ENCODE data around the gene EXOC3.

EXOC3 gene

DNA sequence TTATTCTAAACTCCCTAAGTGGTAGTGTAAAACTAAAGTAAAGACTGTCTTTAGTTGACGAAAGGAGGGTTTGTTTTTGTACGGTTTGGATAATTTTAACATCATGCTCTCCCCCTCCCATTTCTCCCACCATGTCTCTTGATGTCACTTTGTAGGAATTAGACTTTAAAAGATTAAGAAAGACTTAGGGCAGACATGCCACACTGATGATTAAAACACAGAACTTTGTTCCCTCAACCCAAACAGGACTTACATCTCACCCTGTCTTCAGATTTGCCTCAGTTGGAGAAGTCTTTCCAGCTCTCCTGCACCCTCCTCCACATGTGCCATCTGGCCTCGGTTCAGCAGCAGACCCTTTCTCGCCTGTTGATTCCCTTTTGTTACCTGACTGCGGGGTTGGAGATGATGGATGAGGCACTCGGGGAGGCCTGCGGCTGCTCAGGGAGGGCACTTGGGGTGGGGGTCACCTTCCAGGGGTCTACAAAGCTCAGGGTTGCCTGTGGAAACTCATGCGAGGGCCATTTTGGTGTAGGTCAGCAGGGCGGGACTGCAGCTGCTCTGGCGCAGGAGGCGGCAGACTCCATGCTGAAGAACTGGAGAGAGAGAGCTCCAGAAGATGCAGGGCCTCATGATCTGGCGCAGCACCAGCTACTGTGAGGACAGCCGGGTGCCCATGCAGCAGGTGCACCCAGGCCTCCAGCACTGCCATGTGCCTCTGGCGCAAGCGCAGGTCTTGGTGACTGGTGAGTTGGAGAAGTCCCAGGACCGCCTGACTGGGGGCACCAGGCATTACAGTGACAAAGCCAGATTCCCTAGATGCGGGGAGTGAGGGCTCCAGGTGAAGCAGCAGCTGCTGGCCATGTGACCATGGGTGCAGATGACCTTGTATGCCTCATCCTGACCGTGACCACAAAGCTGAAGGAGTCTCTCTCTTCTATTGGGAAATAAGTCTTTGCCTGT, 24.5 kb upstream of the EXOC3 start:
- Histone ChIP-seq H3K27ac (ENCODE audit: low read depth in 2 of 2, low read length in 2 of 2) (no peak overlapping the region), H3K9ac (ENCODE audit: low read depth in 1 of 2, low read length in 2 of 2) (no peak overlapping the region), H3K36me3 (ENCODE audit: control insufficient read depth in 2 of 2, insufficient read depth in 2 of 2, low read length in 2 of 2) (no peaks in the 10 kb centered on the region), H3K4me3 (ENCODE audit: low read length in 2 of 2) (no peak overlapping the region), H3K4me1 (ENCODE audit: control insufficient read depth in 2 of 2, insufficient read depth in 2 of 2, low read length in 2 of 2) (peaks cover 3 to 11% of the 10 kb centered on the region in 2 donors), H3K9me3 (ENCODE audit: control insufficient read depth in 2 of 2, low read length in 2 of 2) (no peaks in the 10 kb centered on the region), H3K27me3 (ENCODE audit: control insufficient read depth in 2 of 2, insufficient read depth in 2 of 2, low read length in 2 of 2) (no peaks in the 10 kb centered on the region)

DNA sequence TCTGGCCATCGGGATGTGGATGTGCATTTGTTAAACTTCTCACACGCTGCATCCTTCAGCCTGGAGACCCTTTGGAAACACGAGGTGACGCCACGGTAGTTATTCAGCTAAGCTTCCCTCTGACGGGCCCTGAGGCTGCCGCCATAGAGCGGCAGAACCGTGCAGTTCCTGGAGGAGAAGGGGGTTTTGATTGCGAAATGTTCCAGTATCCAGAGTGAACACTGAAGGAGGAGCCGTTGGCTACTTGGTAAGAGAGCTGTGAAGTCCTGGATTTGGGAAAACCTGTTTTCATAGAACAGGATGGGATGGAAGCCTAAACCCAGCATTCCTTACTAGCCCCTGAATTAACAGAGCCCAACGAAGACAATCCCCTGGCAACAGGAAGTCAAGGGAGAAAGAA, 23.0 kb upstream of the EXOC3 start:
- H3K9me3 ChIP-seq (ENCODE audit: control insufficient read depth in 2 of 2, low read length in 2 of 2) = no peaks in the 10 kb centered on the region
- H3K36me3 ChIP-seq (ENCODE audit: control insufficient read depth in 2 of 2, insufficient read depth in 2 of 2, low read length in 2 of 2) = no peaks in the 10 kb centered on the region
- no peak overlapping the region for H3K4me3 ChIP-seq (ENCODE audit: low read length in 2 of 2)
- H3K9ac ChIP-seq (ENCODE audit: low read depth in 1 of 2, low read length in 2 of 2) = no peak overlapping the region
- no peak overlapping the region for H3K27ac ChIP-seq (ENCODE audit: low read depth in 2 of 2, low read length in 2 of 2)
- no peaks in the 10 kb centered on the region for H3K27me3 ChIP-seq (ENCODE audit: control insufficient read depth in 2 of 2, insufficient read depth in 2 of 2, low read length in 2 of 2)
- peaks cover 3 to 11% of the 10 kb centered on the region in 2 donors for H3K4me1 ChIP-seq (ENCODE audit: control insufficient read depth in 2 of 2, insufficient read depth in 2 of 2, low read length in 2 of 2)

DNA sequence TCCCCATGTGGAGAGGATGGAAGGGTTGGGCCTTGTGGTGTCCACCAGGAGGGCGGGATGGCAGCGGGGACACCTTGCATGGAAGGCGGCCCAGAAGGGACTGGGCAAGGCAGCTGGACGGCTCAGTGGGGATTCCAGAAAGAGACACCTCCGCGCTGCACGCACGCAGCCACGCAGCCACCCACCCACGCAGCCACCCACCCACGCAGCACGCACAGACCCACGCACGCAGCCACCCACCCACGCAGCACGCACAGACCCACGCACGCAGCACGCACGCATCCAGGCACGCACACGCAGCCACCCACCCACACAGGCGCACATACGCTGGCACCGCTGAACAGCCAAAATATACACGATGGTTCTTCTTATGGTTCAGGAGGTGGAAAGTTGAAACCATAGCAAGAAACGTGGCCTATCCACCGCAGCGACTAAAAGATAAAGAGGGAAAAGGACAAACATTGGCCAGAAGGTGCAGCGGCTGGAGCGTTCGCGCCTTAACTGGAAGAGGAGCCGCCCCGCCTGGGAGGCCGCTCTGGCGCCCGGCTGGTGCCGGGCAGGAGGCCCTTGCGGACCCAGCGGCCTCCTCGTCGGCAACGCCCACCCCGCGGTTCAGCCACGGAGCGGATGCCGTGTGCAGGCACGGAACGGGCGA, 22.2 kb upstream of the EXOC3 start:
- Histone ChIP-seq H3K4me1 (ENCODE audit: control insufficient read depth in 2 of 2, insufficient read depth in 2 of 2, low read length in 2 of 2) (peaks cover 3 to 9% of the 10 kb centered on the region in 2 donors), H3K9me3 (ENCODE audit: control insufficient read depth in 2 of 2, low read length in 2 of 2) (no peaks in the 10 kb centered on the region), H3K27me3 (ENCODE audit: control insufficient read depth in 2 of 2, insufficient read depth in 2 of 2, low read length in 2 of 2) (no peaks in the 10 kb centered on the region), H3K4me3 (ENCODE audit: low read length in 2 of 2) (no peak overlapping the region), H3K36me3 (ENCODE audit: control insufficient read depth in 2 of 2, insufficient read depth in 2 of 2, low read length in 2 of 2) (no peaks in the 10 kb centered on the region), H3K9ac (ENCODE audit: low read depth in 1 of 2, low read length in 2 of 2) (no peak overlapping the region), H3K27ac (ENCODE audit: low read depth in 2 of 2, low read length in 2 of 2) (no peak overlapping the region)

DNA sequence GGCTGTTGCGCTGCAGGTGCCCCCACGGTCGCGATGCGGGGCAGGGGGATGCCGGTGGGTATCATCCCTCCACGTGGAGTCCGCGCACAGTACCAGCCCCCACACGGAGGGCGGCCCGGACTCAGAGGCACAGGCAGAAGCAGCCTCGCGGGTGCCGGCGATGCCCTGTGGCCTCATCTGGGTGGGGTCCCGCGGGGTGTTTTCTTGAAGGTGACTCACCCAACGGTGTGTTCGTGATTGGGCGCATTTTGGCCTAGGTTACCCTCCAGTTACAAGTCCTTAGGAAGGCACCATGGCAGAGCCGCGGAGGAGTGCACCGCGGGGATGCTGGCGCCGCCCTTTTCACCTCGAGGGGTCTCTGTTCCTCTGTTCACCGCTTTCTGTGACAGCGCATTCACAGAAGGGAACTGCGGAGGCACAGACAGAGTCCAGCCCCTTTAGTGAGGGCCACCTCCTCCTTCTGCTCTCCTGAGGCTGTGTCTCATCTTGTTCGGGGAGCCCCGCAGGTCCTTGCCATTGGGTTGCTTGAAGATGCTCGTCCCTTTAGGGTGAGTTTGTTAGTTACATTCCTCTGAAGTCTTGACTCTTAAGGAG, 21.6 kb upstream of the EXOC3 start:
- no peaks in the 10 kb centered on the region for H3K36me3 ChIP-seq (ENCODE audit: control insufficient read depth in 2 of 2, insufficient read depth in 2 of 2, low read length in 2 of 2)
- no peaks in the 10 kb centered on the region for H3K9me3 ChIP-seq (ENCODE audit: control insufficient read depth in 2 of 2, low read length in 2 of 2)
- H3K9ac ChIP-seq (ENCODE audit: low read depth in 1 of 2, low read length in 2 of 2) = no peak overlapping the region
- peaks cover 0 to 4% of the 10 kb centered on the region in 2 donors for H3K4me1 ChIP-seq (ENCODE audit: control insufficient read depth in 2 of 2, insufficient read depth in 2 of 2, low read length in 2 of 2)
- H3K27ac ChIP-seq (ENCODE audit: low read depth in 2 of 2, low read length in 2 of 2) = no peak overlapping the region
- no peaks in the 10 kb centered on the region for H3K27me3 ChIP-seq (ENCODE audit: control insufficient read depth in 2 of 2, insufficient read depth in 2 of 2, low read length in 2 of 2)
- no peak overlapping the region for H3K4me3 ChIP-seq (ENCODE audit: low read length in 2 of 2)

DNA sequence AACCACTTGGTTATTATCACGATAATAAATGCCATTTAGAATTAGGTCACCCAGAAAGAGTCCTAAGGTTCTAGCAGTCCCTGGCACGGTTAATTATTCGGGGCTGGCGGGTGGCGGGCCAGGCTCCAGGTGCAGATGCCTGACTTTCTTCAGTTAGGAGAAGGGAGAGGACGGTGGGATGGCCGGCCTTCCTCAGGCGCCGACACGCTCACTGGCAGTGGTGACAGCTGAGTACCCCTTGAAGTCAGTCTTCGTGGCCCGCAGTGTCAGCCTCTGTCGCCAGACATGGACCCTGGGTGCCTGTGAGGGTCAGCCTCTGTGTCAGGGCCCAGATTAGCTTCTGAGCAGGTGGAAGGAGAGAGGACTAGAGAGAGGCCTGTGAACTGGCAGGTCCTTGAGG, 21.1 kb upstream of the EXOC3 start:
- Histone ChIP-seq H3K9ac (ENCODE audit: low read depth in 1 of 2, low read length in 2 of 2) (no peak overlapping the region), H3K27ac (ENCODE audit: low read depth in 2 of 2, low read length in 2 of 2) (no peak overlapping the region), H3K36me3 (ENCODE audit: control insufficient read depth in 2 of 2, insufficient read depth in 2 of 2, low read length in 2 of 2) (no peaks in the 10 kb centered on the region), H3K9me3 (ENCODE audit: control insufficient read depth in 2 of 2, low read length in 2 of 2) (no peaks in the 10 kb centered on the region), H3K4me3 (ENCODE audit: low read length in 2 of 2) (no peak overlapping the region), H3K4me1 (ENCODE audit: control insufficient read depth in 2 of 2, insufficient read depth in 2 of 2, low read length in 2 of 2) (peaks cover 0 to 4% of the 10 kb centered on the region in 2 donors), H3K27me3 (ENCODE audit: control insufficient read depth in 2 of 2, insufficient read depth in 2 of 2, low read length in 2 of 2) (no peaks in the 10 kb centered on the region)

DNA sequence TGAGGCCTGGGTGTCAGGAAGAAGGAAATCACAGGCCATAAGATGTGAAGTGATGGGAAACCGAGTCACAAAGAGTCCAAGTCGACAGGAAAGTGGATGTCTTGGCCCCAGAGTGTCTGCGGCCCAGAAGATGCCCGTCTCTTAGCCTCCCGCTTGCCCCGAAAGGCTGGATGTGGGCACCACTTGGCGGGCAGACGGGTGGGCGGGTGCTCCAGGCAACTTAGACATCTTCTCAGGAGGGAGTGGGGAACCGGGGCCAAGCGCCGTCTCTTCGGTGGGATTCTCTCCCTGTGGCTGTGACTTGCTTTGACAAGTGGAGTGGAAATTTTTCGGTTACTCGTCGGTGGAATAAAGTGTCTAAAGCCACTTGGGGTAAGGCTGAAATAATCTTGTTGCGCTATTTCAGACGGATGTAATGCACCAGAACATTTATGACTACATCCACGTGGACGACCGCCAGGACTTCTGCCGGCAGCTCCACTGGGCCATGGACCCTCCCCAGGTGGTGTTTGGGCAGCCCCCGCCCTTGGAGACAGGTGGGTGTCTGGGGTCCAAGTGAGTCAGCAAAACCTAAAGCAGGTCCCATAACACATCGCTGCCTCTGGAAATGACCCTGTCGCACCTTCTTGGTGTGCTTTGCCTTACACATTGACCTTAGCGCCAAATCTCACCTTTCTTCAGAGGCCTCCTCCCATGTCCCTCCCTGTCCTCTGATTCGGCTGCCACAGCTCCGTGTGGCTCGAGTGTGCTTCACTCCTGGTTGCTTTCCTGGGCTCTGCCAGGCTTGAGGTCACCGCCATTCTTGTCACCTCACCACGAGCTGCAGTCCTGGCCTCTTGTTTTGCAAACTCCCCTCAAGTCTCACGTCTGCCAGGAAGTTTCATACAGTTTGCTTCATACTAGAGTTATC, 20.4 kb upstream of the EXOC3 start:
- Histone ChIP-seq H3K27ac (ENCODE audit: low read depth in 2 of 2, low read length in 2 of 2) (no peak overlapping the region), H3K4me1 (ENCODE audit: control insufficient read depth in 2 of 2, insufficient read depth in 2 of 2, low read length in 2 of 2) (peaks cover 0 to 4% of the 10 kb centered on the region in 2 donors), H3K27me3 (ENCODE audit: control insufficient read depth in 2 of 2, insufficient read depth in 2 of 2, low read length in 2 of 2) (no peaks in the 10 kb centered on the region), H3K9me3 (ENCODE audit: control insufficient read depth in 2 of 2, low read length in 2 of 2) (no peaks in the 10 kb centered on the region), H3K9ac (ENCODE audit: low read depth in 1 of 2, low read length in 2 of 2) (no peak overlapping the region), H3K4me3 (ENCODE audit: low read length in 2 of 2) (no peak overlapping the region), H3K36me3 (ENCODE audit: control insufficient read depth in 2 of 2, insufficient read depth in 2 of 2, low read length in 2 of 2) (no peaks in the 10 kb centered on the region)

DNA sequence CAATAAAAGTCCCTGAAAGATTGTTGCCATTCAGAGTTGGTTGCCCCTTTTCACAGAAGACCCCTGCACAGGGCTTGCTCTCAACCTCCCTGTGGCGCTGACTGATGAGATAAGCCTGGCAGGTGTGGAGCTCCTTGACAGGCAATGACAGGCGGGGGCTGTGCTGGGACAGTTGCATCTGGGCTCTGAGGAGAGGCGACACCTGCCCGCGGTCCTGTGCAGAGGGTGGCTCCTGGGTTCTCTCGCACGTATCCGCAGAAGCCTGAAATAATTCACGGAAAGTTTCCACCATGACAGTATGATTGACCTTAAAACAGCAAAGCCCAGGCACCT, 19.8 kb upstream of the EXOC3 start:
- H3K36me3 ChIP-seq (ENCODE audit: control insufficient read depth in 2 of 2, insufficient read depth in 2 of 2, low read length in 2 of 2) = no peaks in the 10 kb centered on the region
- no peak overlapping the region for H3K9ac ChIP-seq (ENCODE audit: low read depth in 1 of 2, low read length in 2 of 2)
- H3K4me3 ChIP-seq (ENCODE audit: low read length in 2 of 2) = no peak overlapping the region
- H3K27me3 ChIP-seq (ENCODE audit: control insufficient read depth in 2 of 2, insufficient read depth in 2 of 2, low read length in 2 of 2) = no peaks in the 10 kb centered on the region
- H3K4me1 ChIP-seq (ENCODE audit: control insufficient read depth in 2 of 2, insufficient read depth in 2 of 2, low read length in 2 of 2) = peaks cover 0 to 4% of the 10 kb centered on the region in 2 donors
- no peak overlapping the region for H3K27ac ChIP-seq (ENCODE audit: low read depth in 2 of 2, low read length in 2 of 2)
- H3K9me3 ChIP-seq (ENCODE audit: control insufficient read depth in 2 of 2, low read length in 2 of 2) = no peaks in the 10 kb centered on the region

DNA sequence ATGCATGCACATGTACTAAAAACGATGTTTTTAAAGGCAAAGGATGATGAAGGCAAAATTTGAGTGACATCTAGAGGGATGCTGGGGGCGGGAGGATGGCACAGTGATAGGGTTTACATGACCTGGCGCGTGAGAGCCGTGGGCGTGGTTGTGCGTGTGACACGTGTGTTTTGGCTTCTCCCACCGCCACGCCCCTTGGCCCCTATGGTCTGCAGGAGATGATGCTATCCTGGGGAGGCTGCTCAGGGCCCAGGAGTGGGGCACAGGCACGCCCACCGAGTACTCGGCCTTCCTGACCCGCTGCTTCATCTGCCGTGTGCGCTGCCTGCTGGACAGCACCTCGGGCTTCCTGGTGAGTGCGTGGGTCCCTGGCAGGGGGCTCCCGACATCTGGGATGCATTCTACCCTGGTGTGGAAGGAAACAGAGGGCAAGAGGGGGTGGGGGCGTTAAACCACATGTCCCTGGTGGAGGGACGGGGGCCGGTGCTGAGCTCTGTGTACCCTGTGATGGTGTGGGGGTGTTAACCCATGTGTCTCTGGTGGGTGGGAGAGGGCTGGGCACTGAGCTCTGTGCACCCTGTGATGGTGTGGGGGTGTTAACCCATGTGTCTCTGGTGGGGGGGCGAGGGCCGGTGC, 19.2 kb upstream of the EXOC3 start:
- Histone ChIP-seq H3K27ac (ENCODE audit: low read depth in 2 of 2, low read length in 2 of 2) (no peak overlapping the region), H3K4me3 (ENCODE audit: low read length in 2 of 2) (no peak overlapping the region), H3K36me3 (ENCODE audit: control insufficient read depth in 2 of 2, insufficient read depth in 2 of 2, low read length in 2 of 2) (no peaks in the 10 kb centered on the region)

DNA sequence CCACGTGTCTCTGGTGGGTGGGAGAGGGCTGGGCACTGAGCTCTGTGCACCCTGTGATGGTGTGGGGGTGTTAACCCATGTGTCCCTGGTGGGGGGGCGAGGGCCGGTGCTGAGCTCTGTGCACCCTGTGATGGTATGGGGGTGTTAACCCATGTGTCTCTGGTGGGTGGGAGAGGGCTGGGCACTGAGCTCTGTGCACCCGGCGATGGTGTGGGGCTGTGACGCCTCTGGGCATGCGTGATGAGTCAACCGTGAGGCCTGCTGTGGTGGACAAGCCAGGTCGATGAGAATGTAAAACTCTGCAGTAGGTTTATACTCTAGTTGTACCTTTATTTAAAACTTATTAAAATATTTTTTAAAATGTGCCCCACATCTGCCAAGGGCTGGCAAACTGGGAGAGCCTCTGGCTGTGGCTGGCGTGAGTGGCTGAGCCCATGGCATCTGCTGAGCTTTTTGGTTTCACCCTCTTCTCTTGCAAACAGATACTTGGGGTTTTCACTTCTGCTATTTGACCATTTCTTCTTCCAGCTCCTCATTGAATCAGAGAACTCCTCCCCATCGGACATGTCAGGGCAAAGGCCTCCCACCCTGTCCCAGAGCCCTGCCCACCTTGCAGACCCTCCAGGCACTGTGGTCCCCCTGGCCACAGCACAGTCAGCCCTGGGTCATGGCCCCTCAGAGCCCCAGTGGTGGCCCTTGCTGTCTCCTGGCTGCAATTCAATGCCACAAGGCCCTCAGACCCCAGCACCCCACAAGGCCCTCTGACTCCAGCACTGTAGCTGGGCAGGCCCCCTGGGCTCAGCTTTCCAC, 18.5 kb upstream of the EXOC3 start:
- H3K36me3 ChIP-seq (ENCODE audit: control insufficient read depth in 2 of 2, insufficient read depth in 2 of 2, low read length in 2 of 2) = no peaks in the 10 kb centered on the region
- H3K27ac ChIP-seq (ENCODE audit: low read depth in 2 of 2, low read length in 2 of 2) = peak overlapping the region in 1 of 2 donors; percentile 38
- no peaks in the 10 kb centered on the region for H3K27me3 ChIP-seq (ENCODE audit: control insufficient read depth in 2 of 2, insufficient read depth in 2 of 2, low read length in 2 of 2)
- H3K9me3 ChIP-seq (ENCODE audit: control insufficient read depth in 2 of 2, low read length in 2 of 2) = no peaks in the 10 kb centered on the region
- H3K4me3 ChIP-seq (ENCODE audit: low read length in 2 of 2) = no peak overlapping the region
- H3K9ac ChIP-seq (ENCODE audit: low read depth in 1 of 2, low read length in 2 of 2) = no peak overlapping the region
- peaks cover 3 to 4% of the 10 kb centered on the region in 2 donors for H3K4me1 ChIP-seq (ENCODE audit: control insufficient read depth in 2 of 2, insufficient read depth in 2 of 2, low read length in 2 of 2)

More for the DNA sequence above, 19.2 kb upstream of the EXOC3 start:
- no peak overlapping the region for H3K9ac ChIP-seq (ENCODE audit: low read depth in 1 of 2, low read length in 2 of 2)
- no peaks in the 10 kb centered on the region for H3K27me3 ChIP-seq (ENCODE audit: control insufficient read depth in 2 of 2, insufficient read depth in 2 of 2, low read length in 2 of 2)
- no peaks in the 10 kb centered on the region for H3K9me3 ChIP-seq (ENCODE audit: control insufficient read depth in 2 of 2, low read length in 2 of 2)
- H3K4me1 ChIP-seq (ENCODE audit: control insufficient read depth in 2 of 2, insufficient read depth in 2 of 2, low read length in 2 of 2) = peaks cover 0 to 4% of the 10 kb centered on the region in 2 donors
